GM23338 (cell line): ENCODE results near the gene IDS. TPM values are rescaled to one million over a fixed set of nuclear protein-coding genes. Genes with fewer than 3 reads are reported as not detected.
"Not testable (repeated sequence)": the region's sequence is repeated elsewhere in the genome, so short reads cannot be mapped to it uniquely, and the experiment has no call there.

Source experiments
- ATAC-seq: fragments of 200-7000 bp; cut with Tn5 transposase; 3 replicates; pipeline ENCODE4 v1.9.1; 2020
- DNase-seq: peaks from one replicate; pipeline ENCODE4 v3.0.0-alpha.2; 2015; ENCODE audit warnings: low spot score
- H2AFZ ChIP-seq: fragments of 200-600 bp; sonication (generic); 2 replicates; pipeline ENCODE4 v1.8.0; 2016; ENCODE audit warnings: antibody characterized with exemption, mild to moderate bottlenecking, moderate library complexity
- H3F3A ChIP-seq: fragments of 200-600 bp; sonication (generic); replicated peaks from 2 replicates; pipeline ENCODE4 v1.8.0; 2017; ENCODE audit warnings: antibody characterized with exemption, mixed run types, low read depth
- H3K27ac ChIP-seq: fragments of 200-600 bp; sonication (generic); 2 replicates; pipeline ENCODE4 v1.6.1; 2016; ENCODE audit warnings: low read depth
- H3K27me3 ChIP-seq: fragments of 200-600 bp; sonication (generic); 2 replicates; pipeline ENCODE4 v1.8.0; 2016; ENCODE audit warnings: mild to moderate bottlenecking, mixed run types, moderate library complexity; ENCODE audit not compliant: insufficient read depth
- H3K36me3 ChIP-seq: fragments of 200-600 bp; sonication (generic); 2 replicates; pipeline ENCODE4 v1.8.0; 2016; ENCODE audit warnings: mild to moderate bottlenecking; ENCODE audit not compliant: insufficient read depth
- H3K4me1 ChIP-seq: fragments of 200-600 bp; sonication (generic); 2 replicates; pipeline ENCODE4 v1.8.0; 2016; ENCODE audit warnings: mild to moderate bottlenecking, moderate library complexity; ENCODE audit not compliant: insufficient read depth
- H3K4me2 ChIP-seq: fragments of 200-600 bp; sonication (generic); 2 replicates; pipeline ENCODE4 v1.7.1; 2017; ENCODE audit warnings: mixed run types
- H3K4me3 ChIP-seq: fragments of 200-600 bp; sonication (generic); 2 replicates; pipeline ENCODE4 v1.6.1; 2016; ENCODE audit warnings: mixed run types
- H3K79me2 ChIP-seq: fragments of 200-600 bp; sonication (generic); replicated peaks from 2 replicates; pipeline ENCODE4 v1.8.0; 2017; ENCODE audit warnings: mild to moderate bottlenecking; ENCODE audit not compliant: insufficient read depth
- H3K9me2 ChIP-seq: fragments of 200-600 bp; sonication (generic); 2 replicates; pipeline ENCODE4 v1.8.0; 2017; ENCODE audit not compliant: insufficient read depth
- H4K20me1 ChIP-seq: fragments of 200-600 bp; sonication (generic); replicated peaks from 2 replicates; pipeline ENCODE4 v1.8.0; 2017; ENCODE audit warnings: mild to moderate bottlenecking; ENCODE audit not compliant: insufficient read depth
- H3K27ac Mint-ChIP-seq: 2 replicates; pipeline ENCODE4 v1.8.0; 2020; ENCODE audit warnings: inconsistent platforms, mild to moderate bottlenecking, moderate library complexity, mixed read lengths
- H3K27me3 Mint-ChIP-seq: 3 replicates; pipeline ENCODE4 v1.8.0; 2022; ENCODE audit warnings: low read depth, mild to moderate bottlenecking, moderate library complexity, mixed read lengths, inconsistent platforms; ENCODE audit not compliant: insufficient read depth, poor library complexity
- H3K36me3 Mint-ChIP-seq: 3 replicates; pipeline ENCODE4 v1.8.0; 2021; ENCODE audit warnings: low read depth, mild to moderate bottlenecking, inconsistent platforms, moderate library complexity, mixed read lengths
- H3K4me1 Mint-ChIP-seq: 3 replicates; pipeline ENCODE4 v1.8.0; 2020; ENCODE audit warnings: mild to moderate bottlenecking, inconsistent platforms, mixed read lengths
- H3K4me3 Mint-ChIP-seq: 3 replicates; pipeline ENCODE4 v1.8.0; 2021; ENCODE audit warnings: moderate library complexity, mild to moderate bottlenecking, inconsistent platforms, mixed read lengths
- H3K9me3 Mint-ChIP-seq: 3 replicates; pipeline ENCODE4 v1.8.0; 2020; ENCODE audit warnings: moderate library complexity, mild to moderate bottlenecking, inconsistent platforms, mixed read lengths
- JUNB ChIP-seq: IDR thresholded peaks from one replicate; pipeline ENCODE4 v1.6.1; 2016; ENCODE audit warnings: antibody characterized with exemption; ENCODE audit not compliant: unreplicated experiment
- NANOG ChIP-seq: IDR thresholded peaks from 2 replicates; pipeline ENCODE4 v1.6.1; 2016; ENCODE audit warnings: antibody characterized with exemption, borderline replicate concordance
- polyA plus RNA-seq: library from polyadenylated mRNA; unstranded; fragments of >200 nt; fragmentation: Nextera tagmentation; extraction: Ambion mirVana; gene quantifications from 2 replicates; pipeline ENCODE4 v1.2.1, GENCODE V29; 2016
- total RNA-seq: library from RNA; depleted of rRNA; stranded (reverse); fragments of >200 nt; shearing (Covaris generic); gene quantifications from 2 replicates; pipeline ENCODE4 v1.2.3, GENCODE V29; 2014
- TF ChIP-seq, protein P1 (sequence below), 2 experiments: fragments of 200-600 bp in 1 of 2; sonication (generic) in 1 of 2; conservative IDR thresholded peaks; 2 replicates each; pipeline versions ENCODE4 v1.5.1 to v1.6.1; 2016 to 2017; ENCODE audit warnings: antibody characterized with exemption in 2 of 2, low read depth in 2 of 2, mild to moderate bottlenecking in 2 of 2, moderate library complexity in 1 of 2

The IDS gene
- total and polyA plus RNA-seq, 2 experiments from 2014 or later: 8.2 to 12.3 TPM

DNA sequence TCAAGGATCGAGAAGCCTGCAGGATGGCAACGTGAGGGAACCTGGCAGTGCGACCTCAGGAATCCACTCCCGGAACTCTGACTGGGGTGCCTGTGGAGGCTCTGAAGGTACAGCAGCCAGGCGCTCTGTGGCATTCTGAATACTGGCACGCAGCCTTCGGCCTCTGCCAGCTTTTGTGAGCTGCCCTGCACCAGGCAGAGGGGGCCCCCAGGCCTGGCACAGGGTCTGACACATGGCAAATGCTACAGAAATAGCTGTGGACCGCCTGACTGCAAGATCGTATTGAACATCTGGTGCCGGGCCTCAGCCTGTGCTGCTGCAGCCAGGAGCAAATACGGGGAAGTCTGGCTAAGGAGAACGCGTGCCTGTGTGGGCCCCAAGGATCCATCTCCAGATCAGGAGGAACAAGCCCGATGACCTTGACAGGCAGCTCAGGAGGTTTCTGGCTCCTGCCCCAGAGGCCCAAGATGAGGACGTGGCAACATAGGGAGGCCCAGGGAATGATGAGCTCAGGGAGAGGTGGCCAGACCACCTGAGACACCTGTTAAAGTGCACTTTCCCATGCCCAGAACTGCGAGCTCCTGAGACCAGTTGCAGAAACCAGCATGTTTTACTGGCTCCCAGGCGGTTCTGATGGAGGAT lies 16.6 kb downstream of the IDS start:
- H3K4me1 Mint-ChIP-seq, H3K27me3 ChIP-seq, H3K4me1 ChIP-seq, H3K27ac Mint-ChIP-seq, DNase-seq, H3F3A ChIP-seq, H3K79me2 ChIP-seq, ATAC-seq, H3K9me3 Mint-ChIP-seq, H2AFZ ChIP-seq, H3K4me3 Mint-ChIP-seq, H3K4me3 ChIP-seq, H3K9me2 ChIP-seq, H3K27me3 Mint-ChIP-seq, H4K20me1 ChIP-seq, H3K4me2 ChIP-seq, H3K36me3 ChIP-seq, H3K27ac ChIP-seq: not testable (repeated sequence)
- peaks cover 23% of the 10 kb centered on the region for H3K36me3 Mint-ChIP-seq

DNA sequence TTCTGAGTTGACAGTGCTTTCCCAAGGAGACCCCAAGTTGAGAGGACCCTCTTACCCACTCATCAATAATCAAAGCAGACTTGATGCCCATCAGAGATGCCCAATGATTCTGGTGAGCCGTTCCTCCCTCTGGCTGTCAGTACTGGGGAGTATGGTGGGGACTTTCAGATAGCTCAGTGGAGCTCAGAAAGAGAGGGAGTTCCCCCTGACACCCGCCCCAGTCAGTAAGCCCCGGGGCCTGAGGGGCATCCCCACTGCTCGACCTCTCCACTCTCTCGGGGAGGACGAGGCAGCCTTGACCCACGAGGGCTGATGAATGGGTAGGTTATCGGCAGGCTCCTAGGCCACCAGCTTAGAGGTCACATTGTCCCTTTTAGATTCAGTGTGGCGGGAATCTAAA lies 17.1 kb downstream of the IDS start:
- not testable (repeated sequence) for H3K79me2 ChIP-seq, H3K4me3 Mint-ChIP-seq, ATAC-seq, H3K9me3 Mint-ChIP-seq, DNase-seq, H3K27ac Mint-ChIP-seq, H3K4me1 Mint-ChIP-seq, H3K4me3 ChIP-seq, H3F3A ChIP-seq, H3K27ac ChIP-seq, H3K9me2 ChIP-seq, H3K27me3 Mint-ChIP-seq, H4K20me1 ChIP-seq, H3K27me3 ChIP-seq, H2AFZ ChIP-seq, H3K4me2 ChIP-seq, H3K36me3 ChIP-seq, H3K4me1 ChIP-seq
- peaks cover 23% of the 10 kb centered on the region for H3K36me3 Mint-ChIP-seq

DNA sequence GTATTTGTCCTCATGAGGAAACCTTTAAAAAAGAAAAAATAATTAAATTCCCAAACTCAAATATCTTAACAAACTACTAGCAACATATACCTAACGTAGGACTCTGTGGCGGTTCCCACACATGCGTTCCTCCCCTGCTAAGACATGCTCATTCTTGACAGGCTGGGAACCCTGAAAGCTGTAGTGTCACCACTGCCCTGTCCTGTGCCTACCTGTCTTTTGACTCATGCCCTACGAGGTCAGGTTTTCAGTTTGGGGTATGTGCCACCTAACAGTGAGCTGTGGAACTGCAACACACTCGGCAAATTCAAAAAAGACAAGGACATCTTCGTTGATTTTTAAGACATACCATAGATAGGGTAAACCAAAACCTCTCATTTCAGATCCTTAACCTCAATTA lies 17.8 kb downstream of the IDS start:
- Histone ChIP-seq H3K36me3 (no peaks in the 10 kb centered on the region), H3K27me3 (no peaks in the 10 kb centered on the region), H3K27ac (no peak overlapping the region), H2AFZ (no peak overlapping the region), H3F3A (no peaks in the 10 kb centered on the region), H3K4me3 (no peak overlapping the region), H3K4me2 (no peak overlapping the region), H4K20me1 (no peaks in the 10 kb centered on the region), H3K79me2 (no peaks in the 10 kb centered on the region), H3K9me2 (no peaks in the 10 kb centered on the region), H3K4me1 (no peaks in the 10 kb centered on the region)
- peak; percentile 32 for DNase-seq
- H3K27me3 Mint-ChIP-seq: no peaks in the 10 kb centered on the region
- peaks cover 23% of the 10 kb centered on the region for H3K36me3 Mint-ChIP-seq
- no peaks in the 10 kb centered on the region for H3K4me1 Mint-ChIP-seq
- H3K4me3 Mint-ChIP-seq: no peak overlapping the region
- ATAC-seq: peak; percentile 27; the same call in 2 of the 3 replicates
- H3K9me3 Mint-ChIP-seq: no peaks in the 10 kb centered on the region
- TF ChIP-seq JUNB: no peak
- TF ChIP-seq, protein P1, sequence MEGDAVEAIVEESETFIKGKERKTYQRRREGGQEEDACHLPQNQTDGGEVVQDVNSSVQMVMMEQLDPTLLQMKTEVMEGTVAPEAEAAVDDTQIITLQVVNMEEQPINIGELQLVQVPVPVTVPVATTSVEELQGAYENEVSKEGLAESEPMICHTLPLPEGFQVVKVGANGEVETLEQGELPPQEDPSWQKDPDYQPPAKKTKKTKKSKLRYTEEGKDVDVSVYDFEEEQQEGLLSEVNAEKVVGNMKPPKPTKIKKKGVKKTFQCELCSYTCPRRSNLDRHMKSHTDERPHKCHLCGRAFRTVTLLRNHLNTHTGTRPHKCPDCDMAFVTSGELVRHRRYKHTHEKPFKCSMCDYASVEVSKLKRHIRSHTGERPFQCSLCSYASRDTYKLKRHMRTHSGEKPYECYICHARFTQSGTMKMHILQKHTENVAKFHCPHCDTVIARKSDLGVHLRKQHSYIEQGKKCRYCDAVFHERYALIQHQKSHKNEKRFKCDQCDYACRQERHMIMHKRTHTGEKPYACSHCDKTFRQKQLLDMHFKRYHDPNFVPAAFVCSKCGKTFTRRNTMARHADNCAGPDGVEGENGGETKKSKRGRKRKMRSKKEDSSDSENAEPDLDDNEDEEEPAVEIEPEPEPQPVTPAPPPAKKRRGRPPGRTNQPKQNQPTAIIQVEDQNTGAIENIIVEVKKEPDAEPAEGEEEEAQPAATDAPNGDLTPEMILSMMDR (conservative IDR thresholded peaks at IDR 0.05; ENCODE audit: low read depth in 2 of 2): peak; percentile 40 to 47
- no peak overlapping the region for H3K27ac Mint-ChIP-seq

DNA sequence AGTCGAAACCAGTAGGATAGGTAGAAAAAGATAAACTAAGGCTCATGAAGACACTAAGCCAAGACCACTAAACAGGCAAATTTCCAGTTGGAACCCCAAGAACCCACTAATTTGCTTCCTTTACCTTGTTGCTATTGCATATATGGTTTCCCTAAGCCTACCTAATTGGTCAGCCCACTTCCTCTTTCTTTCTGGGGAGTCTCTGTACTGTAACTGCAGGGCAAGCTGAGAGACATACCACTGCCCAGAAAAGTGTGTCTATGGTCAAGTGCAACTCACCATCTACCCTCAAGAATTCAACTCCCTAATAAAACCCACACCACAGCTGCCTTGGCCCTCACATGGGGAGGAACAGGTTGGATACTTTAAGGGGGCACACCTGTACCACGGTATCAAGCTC lies 28.6 kb downstream of the IDS start:
- Histone ChIP-seq H3K4me3 (no peak overlapping the region), H2AFZ (no peak overlapping the region), H3K4me1 (no peaks in the 10 kb centered on the region), H4K20me1 (no peaks in the 10 kb centered on the region), H3F3A (no peaks in the 10 kb centered on the region), H3K79me2 (no peaks in the 10 kb centered on the region), H3K4me2 (no peak overlapping the region), H3K36me3 (no peaks in the 10 kb centered on the region), H3K27ac (no peak overlapping the region), H3K9me2 (no peaks in the 10 kb centered on the region), H3K27me3 (no peaks in the 10 kb centered on the region)
- Mint-ChIP-seq H3K36me3 (peaks cover 11% of the 10 kb centered on the region; the same call in 2 of the 3 replicates), H3K27ac (no peak overlapping the region), H3K9me3 (no peaks in the 10 kb centered on the region), H3K4me1 (0 out of 3 replicates have a peak, but pooled peaks cover 3% of the 10 kb centered on the region), H3K27me3 (peaks cover 7% of the 10 kb centered on the region), H3K4me3 (no peak overlapping the region)
- DNase-seq: no peak
- ATAC-seq: no peak
- no peak for TF ChIP-seq NANOG
